Jurkat, Clone E6-1 (cell line): ENCODE measurements around the gene UBQLN1.
A peak's percentile ranks its signal among the peaks of the same experiment; 100 is the strongest.

Source experiments
- DNase-seq: peaks from one replicate; pipeline ENCODE4 v3.0.0-alpha.2; 2011; ENCODE audit warnings: low read depth, low spot score
- H3K4me3 ChIP-seq: 2 replicates; pipeline ENCODE4 v1.5.1; 2011; ENCODE audit warnings: mild to moderate bottlenecking, low read length, control low read depth, moderate library complexity

Gene UBQLN1

DNA sequence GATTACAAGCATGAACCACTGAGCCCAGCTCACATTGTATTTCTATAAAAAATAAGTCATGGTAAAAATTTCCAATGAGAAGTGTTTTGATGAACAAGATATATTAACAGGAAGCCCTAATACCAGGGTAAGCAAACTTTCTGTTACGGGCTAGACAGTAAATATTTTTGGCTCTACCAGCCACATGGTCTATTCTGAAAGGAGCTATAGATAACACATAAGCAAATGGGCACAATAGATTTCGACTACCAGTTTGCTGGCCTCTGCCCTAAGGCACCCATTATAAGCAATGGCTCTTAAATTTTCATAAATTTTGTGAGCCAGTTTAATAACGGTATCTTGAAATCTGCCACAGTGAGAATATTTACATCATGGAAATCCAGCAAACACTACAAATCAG lies 8.1 kb downstream of the UBQLN1 start:
- H3K4me3 ChIP-seq = no peak overlapping the region
- no peak for DNase-seq

DNA sequence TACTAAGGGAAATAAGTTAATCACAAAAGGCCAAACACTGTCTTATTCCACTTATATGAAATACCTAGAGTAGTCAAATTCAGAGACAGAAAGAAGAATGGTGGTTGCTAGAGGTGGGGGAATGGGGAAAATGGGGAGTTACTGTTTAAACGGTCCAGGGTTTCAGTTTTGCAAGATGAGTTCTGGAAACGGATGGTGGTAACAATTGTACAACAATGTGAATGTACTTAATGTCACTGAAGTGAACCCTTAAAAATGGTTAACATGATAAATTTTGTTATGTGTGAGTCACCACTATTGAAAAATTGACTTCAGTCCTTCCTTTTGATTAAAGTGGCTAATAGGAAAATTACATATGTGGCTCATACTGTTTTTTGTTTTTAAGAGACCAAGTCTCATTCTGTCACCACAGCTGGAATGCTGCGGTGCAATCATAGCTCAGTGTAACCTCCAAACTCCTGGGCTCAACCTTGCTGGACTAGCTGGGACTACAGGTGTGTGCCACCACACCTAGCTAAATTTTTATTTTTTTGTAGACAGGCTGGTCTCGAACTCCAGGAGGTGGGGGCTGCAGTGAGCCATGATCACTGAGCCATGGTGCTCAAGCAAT lies 8.7 kb downstream of the UBQLN1 start:
- H3K4me3 ChIP-seq = no peak overlapping the region
- DNase-seq = no peak

DNA sequence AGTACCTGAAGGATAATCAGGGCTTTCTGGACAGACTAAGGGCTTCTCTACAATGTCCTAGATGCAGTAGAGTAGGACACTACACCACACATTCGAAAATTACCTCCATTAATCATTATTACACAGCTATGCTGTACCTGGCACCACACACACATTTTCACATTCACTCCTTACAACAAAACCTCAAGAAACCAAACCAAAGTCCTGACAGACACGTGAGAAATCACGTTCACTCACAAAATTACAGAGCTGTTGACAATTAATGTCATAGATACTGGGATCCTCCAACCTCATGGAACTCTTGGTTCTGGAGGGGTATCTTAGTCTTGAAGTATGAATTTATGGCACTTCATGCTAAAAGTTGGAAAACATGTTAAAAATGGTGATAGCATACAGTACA lies 16.3 kb downstream of the UBQLN1 start:
- DNase-seq = no peak

DNA sequence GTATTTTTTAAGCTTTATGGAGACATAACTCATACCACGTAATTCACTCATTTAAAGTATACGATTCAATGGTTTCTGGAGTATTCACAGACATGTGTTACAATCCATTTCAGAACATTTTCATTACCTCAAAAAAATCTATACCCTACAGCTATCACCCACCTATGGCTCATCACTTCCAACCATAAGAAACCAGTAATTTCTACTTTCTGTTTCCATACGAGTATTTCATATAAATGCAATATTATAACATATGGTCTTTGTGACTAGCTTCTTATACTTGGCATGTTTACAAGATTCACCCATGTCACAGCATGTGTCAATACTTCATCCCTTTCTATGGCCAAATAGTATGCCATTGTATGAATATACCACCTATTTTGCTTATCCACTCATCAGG lies 18.8 kb downstream of the UBQLN1 start:
- DNase-seq = no peak
- no peak overlapping the region for H3K4me3 ChIP-seq

More for the DNA sequence above, 16.3 kb downstream of the UBQLN1 start:
- H3K4me3 ChIP-seq = no peak overlapping the region

DNA sequence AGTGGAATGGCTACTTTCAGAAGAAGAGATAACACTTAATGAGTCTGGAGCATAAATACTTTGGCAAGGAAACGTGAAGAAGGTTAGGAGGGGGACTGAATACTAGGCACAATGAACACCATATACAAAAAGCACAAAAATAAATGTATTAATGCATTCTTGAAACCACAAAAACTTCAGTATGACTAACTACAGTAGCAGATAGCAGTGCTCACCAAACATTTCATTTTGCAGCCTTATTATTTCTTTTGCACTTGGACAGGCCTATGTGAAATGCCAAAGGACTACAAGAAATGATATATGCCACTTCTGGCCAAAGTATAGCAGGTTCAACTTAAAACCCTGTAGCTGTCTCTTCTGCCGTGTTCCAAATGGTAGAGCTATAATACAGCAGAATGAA lies 26.3 kb downstream of the UBQLN1 start:
- no peak for DNase-seq
- H3K4me3 ChIP-seq = no peak overlapping the region

DNA sequence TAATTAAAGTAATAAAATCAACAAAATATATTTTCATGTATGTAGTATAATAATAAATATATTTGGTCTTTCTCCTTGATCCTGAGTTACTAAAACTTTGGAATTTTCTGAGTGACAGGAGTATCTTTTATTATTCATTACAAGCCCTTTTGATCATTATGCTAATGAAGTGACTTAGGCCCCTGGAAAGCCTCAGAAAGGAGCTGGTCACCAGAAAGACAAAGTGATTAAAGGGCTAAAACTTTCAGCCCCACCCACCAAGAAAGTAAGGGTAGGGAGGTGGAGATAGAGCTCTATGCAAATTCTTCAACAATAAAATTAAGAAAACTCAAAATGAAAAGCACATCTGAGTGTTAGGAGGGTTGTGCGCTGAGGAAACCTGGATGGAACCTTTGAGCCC lies 27.5 kb downstream of the UBQLN1 start:
- no peak overlapping the region for H3K4me3 ChIP-seq
- no peak for DNase-seq

DNA sequence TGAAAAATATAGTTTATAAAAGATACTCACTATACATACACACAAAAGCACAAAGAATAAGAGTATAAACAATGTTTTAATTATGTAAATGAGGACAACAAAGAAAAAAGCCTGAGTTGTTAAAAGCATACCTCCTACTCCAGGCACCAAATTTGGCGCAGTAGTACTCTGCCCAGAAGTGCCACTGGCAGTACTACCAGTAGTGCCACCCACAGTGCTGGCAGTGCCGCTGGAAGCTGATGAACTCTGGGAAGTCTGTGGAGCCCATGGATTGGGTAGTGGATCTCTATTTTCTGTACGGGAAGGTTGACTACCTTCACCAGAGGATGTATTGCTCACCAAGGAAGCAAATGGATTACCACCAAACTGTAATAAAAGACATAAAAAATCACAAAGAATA lies 30.2 kb downstream of the UBQLN1 start:
- no peak overlapping the region for H3K4me3 ChIP-seq
- DNase-seq = no peak

DNA sequence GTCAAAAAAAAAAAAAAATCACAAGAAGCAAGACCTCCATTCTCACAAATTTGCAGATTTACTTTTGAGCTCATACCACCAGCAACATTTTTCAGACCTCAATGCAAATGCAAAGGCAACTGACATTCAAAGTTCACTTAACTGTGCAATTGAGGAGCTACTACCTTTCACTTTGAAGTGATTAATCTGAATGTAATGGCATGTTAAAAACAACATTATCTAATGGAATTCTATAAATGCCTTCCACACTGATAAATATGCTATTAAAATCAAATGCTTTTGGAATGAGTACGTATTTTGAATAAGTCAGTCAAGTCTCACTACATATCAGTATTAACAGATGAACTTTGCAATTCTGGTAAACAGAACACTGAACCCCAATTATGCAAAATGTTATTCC lies 32.3 kb downstream of the UBQLN1 start:
- H3K4me3 ChIP-seq = no peak overlapping the region
- DNase-seq = no peak

DNA sequence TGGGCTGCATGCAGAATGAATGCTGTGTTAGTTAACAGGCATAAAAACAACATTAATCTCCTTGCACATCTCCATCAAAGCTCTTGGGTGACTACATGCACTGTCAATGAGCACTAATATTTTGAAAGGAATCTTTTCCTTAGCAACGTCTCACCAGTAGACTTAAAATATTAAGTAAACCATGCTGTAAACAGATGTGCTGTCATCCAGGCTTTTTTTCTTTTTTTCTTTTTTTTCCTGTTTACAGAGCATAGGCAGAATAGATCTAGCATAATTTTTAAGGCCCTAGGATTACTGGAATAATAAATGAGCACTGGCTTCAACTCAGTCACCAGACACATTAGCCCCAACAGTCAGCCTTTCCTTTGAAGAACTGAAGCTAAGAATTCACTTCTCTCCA lies 36.3 kb downstream of the UBQLN1 start:
- no peak for DNase-seq
- H3K4me3 ChIP-seq = no peak overlapping the region

DNA sequence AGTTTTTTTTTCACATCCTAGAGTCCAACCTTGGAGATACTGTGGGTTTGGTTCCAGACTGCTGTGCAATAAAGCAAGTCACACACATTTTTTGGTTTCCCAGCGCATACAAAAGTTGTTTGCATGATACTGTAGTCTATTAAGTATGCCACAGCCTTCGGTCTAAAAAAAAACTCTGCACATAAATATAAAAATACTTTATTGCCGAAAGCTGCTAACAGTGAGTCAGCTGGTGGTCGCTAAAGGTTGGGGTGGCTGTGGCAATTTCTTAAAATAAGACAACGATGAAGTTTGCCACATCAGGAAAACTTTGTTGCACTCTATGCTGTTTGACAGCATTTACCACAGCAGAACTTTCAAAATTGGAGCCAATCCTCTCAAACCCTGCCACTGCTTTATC lies 37.4 kb downstream of the UBQLN1 start:
- H3K4me3 ChIP-seq = no peak overlapping the region

DNA sequence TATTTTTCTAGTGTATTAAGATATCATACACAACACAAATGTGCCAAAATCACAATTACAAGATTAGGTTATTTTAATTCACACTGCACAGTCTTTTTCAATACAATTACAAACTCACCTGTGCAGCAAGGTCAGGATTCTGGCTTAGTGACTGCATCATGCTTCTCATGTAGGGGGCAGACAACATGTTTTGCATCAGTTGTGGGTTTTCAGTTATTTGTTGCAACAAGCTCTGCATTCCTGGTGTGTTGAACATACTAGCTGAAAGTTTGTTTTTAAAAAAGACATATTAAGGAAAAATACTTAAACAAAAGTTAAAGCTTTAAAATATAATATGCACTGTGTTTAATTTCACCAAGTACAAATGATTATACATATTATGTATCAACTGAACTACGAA lies 38.7 kb downstream of the UBQLN1 start:
- no peak overlapping the region for H3K4me3 ChIP-seq
- DNase-seq = no peak

More for the DNA sequence above, 37.4 kb downstream of the UBQLN1 start:
- DNase-seq = no peak

DNA sequence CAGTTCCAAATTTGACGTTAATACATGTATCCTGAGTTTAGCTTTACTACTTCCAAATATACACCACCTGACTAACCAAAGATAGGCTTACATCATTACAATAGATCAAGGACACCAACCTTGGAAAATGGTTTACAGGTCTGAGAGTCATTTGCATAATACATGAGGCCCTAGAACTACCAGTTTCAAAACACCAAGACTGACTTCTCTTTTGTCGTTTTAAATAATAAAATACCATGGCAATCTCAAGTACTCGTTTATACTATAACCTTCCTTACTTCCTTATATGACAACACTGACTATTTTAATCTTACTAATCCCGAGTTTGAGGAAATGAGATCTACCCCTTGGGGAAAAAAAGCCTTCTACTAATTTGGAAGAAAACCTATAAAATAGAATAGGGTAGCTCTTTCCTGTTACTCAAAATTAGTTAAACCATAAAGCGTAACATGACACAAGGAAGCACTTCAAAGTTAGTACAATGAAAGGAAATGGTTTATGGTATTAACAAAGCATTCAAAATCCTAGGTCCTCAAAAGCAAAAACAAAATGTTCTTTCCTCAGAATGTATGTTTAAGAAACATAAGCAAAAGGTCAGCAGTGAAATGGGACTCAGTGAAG lies 42.1 kb downstream of the UBQLN1 start:
- DNase-seq = no peak
- H3K4me3 ChIP-seq = no peak overlapping the region

DNA sequence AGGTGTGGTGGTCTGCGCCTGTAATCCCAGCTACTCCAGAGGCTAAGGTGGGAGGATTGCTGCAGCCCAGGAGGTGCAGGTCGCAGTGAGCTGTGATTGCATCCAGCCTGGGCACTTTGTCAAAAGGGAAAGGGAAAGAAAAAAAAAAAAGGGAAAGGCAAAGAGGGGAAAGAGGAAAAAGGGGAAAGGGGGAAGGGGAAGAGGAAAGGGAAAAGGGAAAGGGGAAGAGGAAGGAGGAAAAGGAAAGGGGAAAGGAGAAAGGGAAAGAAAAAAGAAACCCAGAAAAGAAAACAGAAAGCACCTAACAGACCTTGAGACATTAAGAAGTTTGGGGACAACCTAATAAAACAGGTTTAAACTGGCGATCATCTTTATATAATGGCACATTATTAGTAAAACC lies 44.8 kb downstream of the UBQLN1 start:
- no peak for DNase-seq
- no peak overlapping the region for H3K4me3 ChIP-seq

DNA sequence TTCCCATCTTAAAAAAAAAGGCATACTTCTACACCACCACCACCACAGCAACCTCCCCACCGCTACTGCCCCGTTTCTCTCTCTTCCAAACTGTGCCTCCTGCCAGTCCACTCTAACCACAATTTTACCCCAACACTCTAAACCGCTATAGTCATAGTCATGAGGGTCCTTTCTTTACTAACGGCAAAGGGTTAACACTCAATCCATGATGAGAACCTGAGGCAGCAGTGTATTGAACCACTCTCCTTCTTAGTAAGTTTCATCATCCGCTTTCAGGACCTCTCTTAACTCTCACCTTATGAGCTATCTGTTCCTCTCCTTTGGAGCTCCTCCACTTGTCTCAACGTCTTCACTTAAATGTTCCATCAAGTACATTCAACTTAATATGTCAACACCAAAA lies 50.8 kb downstream of the UBQLN1 start:
- DNase-seq = no peak
- H3K4me3 ChIP-seq = no peak overlapping the region

DNA sequence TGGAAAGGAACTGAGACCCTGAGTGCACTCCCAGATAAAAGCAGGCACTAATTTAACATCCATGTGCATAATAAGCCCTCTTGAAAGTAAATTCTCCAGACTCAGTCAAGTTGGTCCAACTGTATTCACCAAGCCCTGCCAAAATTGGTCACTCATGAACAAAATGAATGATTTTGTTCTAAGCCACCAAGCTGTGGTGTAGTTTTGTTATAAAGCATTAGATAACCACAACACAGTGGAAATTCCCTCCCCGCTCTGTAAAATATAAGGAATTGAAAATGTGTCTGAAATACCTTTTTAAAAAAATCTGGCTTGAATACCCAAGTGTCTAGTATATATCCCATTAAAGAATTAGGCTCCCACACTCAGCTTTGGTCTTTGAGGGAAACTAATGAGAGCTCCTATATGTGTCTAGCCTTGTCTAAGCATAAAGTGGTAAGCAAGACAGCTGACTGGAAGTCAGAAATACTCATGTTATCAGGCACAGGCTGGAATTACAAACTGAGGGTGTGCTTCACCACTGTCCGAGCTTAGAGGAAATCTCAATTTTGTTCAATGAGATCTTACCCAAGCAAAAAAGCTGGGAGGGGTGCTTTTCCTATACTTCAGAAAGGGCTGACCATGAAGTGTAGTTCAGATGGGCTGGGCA lies 51.6 kb downstream of the UBQLN1 start:
- no peak for DNase-seq
- no peak overlapping the region for H3K4me3 ChIP-seq

DNA sequence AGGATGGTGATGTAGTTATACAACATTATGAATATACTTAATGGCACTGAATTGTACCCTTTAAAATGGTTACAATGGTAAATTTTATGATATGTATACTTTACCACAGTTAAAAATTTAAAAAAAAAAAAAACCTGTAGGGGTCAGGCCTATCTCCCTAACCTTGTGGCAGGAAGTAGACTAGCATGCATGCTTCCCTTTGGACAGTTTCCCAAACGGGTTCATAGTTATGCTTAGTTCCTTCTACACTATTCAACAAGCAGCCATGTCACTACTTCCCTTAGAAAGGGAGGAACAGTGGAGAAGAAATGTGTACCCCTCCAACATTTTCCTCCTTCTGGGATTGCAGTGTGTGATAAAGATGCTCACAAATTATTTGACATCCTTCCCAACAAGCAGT lies 52.3 kb downstream of the UBQLN1 start:
- DNase-seq = no peak
- no peak overlapping the region for H3K4me3 ChIP-seq

DNA sequence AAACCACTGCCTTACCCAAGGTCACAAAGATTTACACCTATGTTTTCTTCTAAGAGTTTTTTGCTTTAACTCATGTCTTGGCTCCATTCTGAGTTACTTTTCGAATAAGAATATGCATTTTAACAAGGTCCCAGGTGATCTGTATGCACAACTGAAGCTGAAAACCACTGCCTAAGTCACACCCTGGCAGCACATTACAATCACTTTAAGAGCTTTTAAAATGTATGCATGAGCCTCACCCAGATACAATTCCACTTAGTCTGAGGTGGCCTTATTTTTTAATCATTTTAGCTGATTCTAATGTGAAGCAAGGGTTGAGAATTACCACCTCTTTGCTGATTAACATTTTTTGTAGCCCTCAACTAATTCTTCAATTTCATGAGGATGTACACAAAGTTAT lies 55.3 kb downstream of the UBQLN1 start:
- H3K4me3 ChIP-seq = no peak overlapping the region
- no peak for DNase-seq

DNA sequence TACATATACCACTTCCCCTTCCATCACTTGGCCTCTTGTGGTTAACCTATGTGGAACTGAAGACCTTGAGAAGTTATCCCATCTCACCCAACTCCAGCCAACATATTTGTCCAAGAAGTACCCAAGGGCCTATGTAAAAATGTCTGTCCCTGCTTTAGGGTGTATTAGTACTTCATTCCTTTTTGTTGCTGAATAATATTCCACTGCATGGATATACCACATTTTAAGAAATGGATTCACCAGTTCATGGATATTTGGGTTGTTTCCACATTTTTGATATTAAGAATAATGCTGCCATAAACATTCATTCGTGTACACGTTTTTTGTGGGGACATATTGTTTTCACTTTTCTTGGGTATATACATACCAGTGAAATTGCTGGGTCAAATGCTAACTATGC lies 56.2 kb downstream of the UBQLN1 start:
- no peak for DNase-seq

DNA sequence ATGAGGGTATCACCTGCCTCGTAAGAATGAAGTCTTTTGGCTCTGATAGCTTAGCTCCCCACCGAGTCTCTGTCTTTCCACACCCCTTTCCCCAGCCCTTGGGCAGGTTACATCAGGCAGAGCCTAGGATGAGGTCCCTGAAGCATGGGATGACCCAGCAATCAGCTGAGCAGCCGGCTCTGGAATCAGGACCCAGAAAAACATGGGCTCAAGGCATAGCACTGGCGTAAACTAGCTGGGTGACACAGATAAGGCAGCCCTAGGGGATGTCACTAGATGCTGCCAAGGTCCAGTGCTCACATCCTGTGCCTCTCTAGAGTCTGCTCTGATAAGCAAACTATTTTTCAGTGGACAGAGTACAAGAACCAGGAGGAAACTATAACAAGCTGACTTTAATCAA lies 58.2 kb downstream of the UBQLN1 start:
- H3K4me3 ChIP-seq = no peak overlapping the region
- DNase-seq = no peak

More for the DNA sequence above, 56.2 kb downstream of the UBQLN1 start:
- H3K4me3 ChIP-seq = no peak overlapping the region

DNA sequence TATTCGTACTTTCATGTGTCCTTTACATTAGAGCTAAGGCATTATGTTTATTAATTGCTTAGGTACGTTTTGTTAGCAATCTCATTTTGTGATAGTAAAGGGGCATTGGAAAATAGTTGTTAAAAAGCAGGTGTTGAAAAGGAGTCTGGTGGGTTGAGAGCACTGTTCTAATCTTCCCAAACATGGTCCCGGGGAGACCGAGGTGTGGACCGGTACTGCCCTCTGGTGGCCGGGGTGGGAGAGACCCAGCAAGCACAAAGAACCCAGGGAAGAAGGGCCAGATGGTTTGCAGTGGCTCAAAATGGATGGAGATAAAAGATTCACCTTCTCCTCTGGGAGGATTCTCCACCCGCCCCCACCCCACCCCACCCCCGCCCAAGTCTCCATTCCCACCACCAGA lies 58.7 kb downstream of the UBQLN1 start:
- no peak overlapping the region for H3K4me3 ChIP-seq
- peak; percentile 54 for DNase-seq
